Transverse colon (tissue), 4 donors: ENCODE measurements around the gene GNRHR. TPM values are rescaled to one million over a fixed set of nuclear protein-coding genes. Genes with fewer than 3 reads are reported as not detected.
"Not testable (repeated sequence)": the region's sequence is repeated elsewhere in the genome, so short reads cannot be mapped to it uniquely, and the experiment has no call there.

Source experiments
- DNase-seq: peaks from one replicate; pipeline ENCODE4 v3.0.0-alpha.2; 2019
- H3K27ac ChIP-seq, 4 donors: fragments of 200-600 bp; sonication (generic); 2 replicates each; pipeline ENCODE4 v1.5.1; 2016 to 2018; ENCODE audit warnings: inconsistent platforms in 4 of 4
- H3K27me3 ChIP-seq: fragments of 200-600 bp; sonication (generic); 2 replicates; pipeline ENCODE4 v1.5.1; 2017; ENCODE audit warnings: inconsistent platforms
- H3K36me3 ChIP-seq, 4 donors: fragments of 200-600 bp; sonication (generic); 2 replicates each; pipeline ENCODE4 v1.5.1; 2017 to 2019; ENCODE audit warnings: inconsistent platforms in 4 of 4
- H3K4me1 ChIP-seq, 4 donors: fragments of 200-600 bp; sonication (generic); 2 replicates each; pipeline ENCODE4 v1.5.1; 2017 to 2020; ENCODE audit warnings: inconsistent platforms in 4 of 4
- H3K4me3 ChIP-seq, 4 donors: fragments of 200-600 bp; sonication (generic); 1 replicate in 1 of 4; 2 replicates in 3 of 4; pipeline versions ENCODE4 v1.5.1 to v1.6.1; 2017 to 2019; ENCODE audit warnings: inconsistent platforms in 4 of 4
- H3K9me3 ChIP-seq, 2 donors: fragments of 200-600 bp; sonication (generic); 2 replicates each; pipeline ENCODE4 v1.5.1; 2017 to 2019; ENCODE audit warnings: inconsistent platforms in 2 of 2
- EP300 ChIP-seq: sonication (generic); formaldehyde crosslinking; IDR thresholded peaks from one replicate; pipeline ENCODE4 v1.6.1; 2017; ENCODE audit warnings: antibody characterized with exemption, low read depth
- POLR2A ChIP-seq: fragments of 450-650 bp; IDR thresholded peaks from one replicate; pipeline ENCODE4 v1.6.1; 2016; ENCODE audit warnings: antibody characterized with exemption, mild to moderate bottlenecking, moderate library complexity
- POLR2AphosphoS5 ChIP-seq, 3 donors: sonication (generic); formaldehyde crosslinking; IDR thresholded peaks; one replicate each; pipeline ENCODE4 v1.6.1; 2016; ENCODE audit warnings: antibody characterized with exemption in 3 of 3
- WGBS, 2 donors: methylation state at CpG; one replicate each; pipeline ENCODE4 v1.1.5; 2018; ENCODE audit warnings: low coverage in 1 of 2; 5-methylcytosine and 5-hydroxymethylcytosine counted together
- in situ Hi-C, 4 donors: fragments of 200-750 bp; cut with MboI; loops; one replicate each; pipeline versions ENCODE4 v1.15.0 to v1.15.1; 2017; ENCODE audit warnings: low sequenced_read_pairs in 3 of 4, low pct_ligation_motif_present in 1 of 4, low pct_unique_long_range_greater_than_20kb in 1 of 4
- intact Hi-C: fragments of 100-400 bp; cut with DNase I; formaldehyde crosslinking; loops from one replicate; pipeline ENCODE4 v1.15.1; 2023; ENCODE audit warnings: low total_unique reads
- total RNA-seq, 4 donors: library from RNA; depleted of rRNA; stranded (reverse); fragments of >200 nt; gene quantifications; one replicate each; pipeline ENCODE4 v1.1.0, GENCODE V29; 2016
- TF ChIP-seq, protein P1 (sequence below), 5 experiments: fragments of 200-600 bp in 3 of 5; fragments of 450-650 bp in 2 of 5; sonication (generic) in 3 of 5; IDR thresholded peaks; 1 replicate in 2 of 5; 2 replicates in 3 of 5; pipeline ENCODE4 v1.5.1; 2016 to 2017; ENCODE audit warnings: antibody characterized with exemption in 5 of 5, inconsistent platforms in 3 of 5, mild to moderate bottlenecking in 2 of 5, moderate library complexity in 1 of 5

The GNRHR gene
- total RNA-seq, 4 donors from 2014 or later: not detected

DNA sequence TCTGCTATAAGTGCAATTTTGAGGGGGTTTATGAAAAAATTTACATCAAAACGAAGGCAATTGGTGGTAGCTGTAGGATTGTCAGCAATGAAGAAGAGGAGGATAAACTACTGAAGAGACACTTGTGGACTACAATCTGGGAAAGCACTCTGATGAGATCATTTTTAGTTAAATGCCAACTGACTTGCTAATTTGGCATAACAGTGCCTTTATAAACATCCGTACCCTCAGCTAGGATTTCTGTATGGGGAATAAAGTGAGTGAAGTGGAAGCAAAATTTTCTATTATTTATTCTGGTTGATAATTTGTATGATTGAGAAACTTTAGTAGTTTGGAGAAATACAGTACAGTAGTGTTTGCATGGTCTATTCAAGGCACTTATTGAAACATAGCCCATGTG lies 11.2 kb upstream of the GNRHR start:
- no peaks in the 10 kb centered on the region for H3K27me3 ChIP-seq
- no peak overlapping the region for H3K4me3 ChIP-seq
- TF ChIP-seq POLR2AphosphoS5 (IDR thresholded peaks at IDR 0.05) (no peak), EP300 (no peak), POLR2A (no peak)
- TF ChIP-seq, protein P1, sequence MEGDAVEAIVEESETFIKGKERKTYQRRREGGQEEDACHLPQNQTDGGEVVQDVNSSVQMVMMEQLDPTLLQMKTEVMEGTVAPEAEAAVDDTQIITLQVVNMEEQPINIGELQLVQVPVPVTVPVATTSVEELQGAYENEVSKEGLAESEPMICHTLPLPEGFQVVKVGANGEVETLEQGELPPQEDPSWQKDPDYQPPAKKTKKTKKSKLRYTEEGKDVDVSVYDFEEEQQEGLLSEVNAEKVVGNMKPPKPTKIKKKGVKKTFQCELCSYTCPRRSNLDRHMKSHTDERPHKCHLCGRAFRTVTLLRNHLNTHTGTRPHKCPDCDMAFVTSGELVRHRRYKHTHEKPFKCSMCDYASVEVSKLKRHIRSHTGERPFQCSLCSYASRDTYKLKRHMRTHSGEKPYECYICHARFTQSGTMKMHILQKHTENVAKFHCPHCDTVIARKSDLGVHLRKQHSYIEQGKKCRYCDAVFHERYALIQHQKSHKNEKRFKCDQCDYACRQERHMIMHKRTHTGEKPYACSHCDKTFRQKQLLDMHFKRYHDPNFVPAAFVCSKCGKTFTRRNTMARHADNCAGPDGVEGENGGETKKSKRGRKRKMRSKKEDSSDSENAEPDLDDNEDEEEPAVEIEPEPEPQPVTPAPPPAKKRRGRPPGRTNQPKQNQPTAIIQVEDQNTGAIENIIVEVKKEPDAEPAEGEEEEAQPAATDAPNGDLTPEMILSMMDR (IDR thresholded peaks at IDR 0.05): no peak
- H3K4me1 ChIP-seq: peaks cover 0 to 4% (median 0%) of the 10 kb centered on the region in 4 donors
- no peaks in the 10 kb centered on the region for H3K36me3 ChIP-seq
- intact Hi-C loops (no loop called here), in situ Hi-C loops (no loop called here)
- DNase-seq: no peak
- 82 to 88% methylated on average over 2 of the region's 2 CpGs for WGBS, 2 donors
- H3K9me3 ChIP-seq: no peaks in the 10 kb centered on the region
- no peak overlapping the region for H3K27ac ChIP-seq

DNA sequence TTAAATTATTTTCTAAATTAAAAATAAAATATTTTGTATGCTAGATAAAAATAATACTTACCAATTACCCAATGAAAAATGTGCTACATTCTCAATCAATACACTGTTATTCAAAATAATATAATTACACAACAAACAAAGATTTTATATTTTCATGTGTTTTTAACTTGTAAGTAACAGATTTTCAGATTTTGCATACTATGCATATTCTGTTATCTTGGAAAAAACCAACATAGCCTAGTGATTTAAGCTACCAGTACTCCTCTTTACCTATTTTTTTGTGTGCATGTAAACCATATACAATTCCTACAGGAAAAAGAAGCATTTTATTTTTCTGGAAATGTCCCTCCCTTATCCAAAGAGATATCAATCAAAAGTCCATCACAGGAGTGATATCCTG lies 10.0 kb upstream of the GNRHR start:
- in situ Hi-C loops (no loop called here), intact Hi-C loops (no loop called here)
- Histone ChIP-seq H3K27ac (no peak overlapping the region), H3K4me3 (no peak overlapping the region), H3K27me3 (no peaks in the 10 kb centered on the region), H3K4me1 (peaks cover 0 to 4% (median 0%) of the 10 kb centered on the region in 4 donors), H3K9me3 (no peaks in the 10 kb centered on the region), H3K36me3 (no peaks in the 10 kb centered on the region)
- DNase-seq: no peak
- TF ChIP-seq EP300 (no peak), POLR2AphosphoS5 (IDR thresholded peaks at IDR 0.05) (no peak), POLR2A (no peak)
- TF ChIP-seq, protein P1 (IDR thresholded peaks at IDR 0.05): no peak

DNA sequence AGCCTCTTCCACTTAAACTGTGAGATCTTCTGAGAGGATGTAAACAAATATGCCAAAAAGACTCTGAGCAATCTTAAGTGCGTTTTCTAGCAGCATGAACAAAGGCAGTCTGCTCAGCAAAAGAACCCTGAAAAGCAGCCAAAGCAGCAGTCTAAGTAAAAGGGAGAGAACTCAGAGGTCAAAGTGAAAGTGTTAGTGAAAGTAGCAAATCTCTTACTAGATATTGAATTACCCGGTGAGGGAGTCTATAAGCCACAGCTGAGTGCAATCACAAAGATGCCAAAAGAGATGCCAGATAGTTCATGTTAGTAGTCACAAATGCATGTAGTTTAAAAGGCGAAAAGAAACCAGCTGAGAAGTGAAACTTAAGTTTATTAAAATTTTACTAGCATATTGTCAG lies 7.9 kb upstream of the GNRHR start:
- in situ Hi-C loops: no loop called here
- Histone ChIP-seq H3K27me3 (no peaks in the 10 kb centered on the region), H3K9me3 (no peaks in the 10 kb centered on the region), H3K27ac (no peak overlapping the region), H3K4me3 (no peak overlapping the region), H3K36me3 (no peaks in the 10 kb centered on the region), H3K4me1 (peaks cover 0 to 4% (median 0%) of the 10 kb centered on the region in 4 donors)
- 24 to 28% methylated on average over 3 of the region's 3 CpGs for WGBS, 2 donors
- intact Hi-C loops: no loop called here
- TF ChIP-seq, protein P1 (IDR thresholded peaks at IDR 0.05): no peak
- no peak for TF ChIP-seq POLR2AphosphoS5 (IDR thresholded peaks at IDR 0.05)
- TF ChIP-seq POLR2A: no peak
- TF ChIP-seq EP300: no peak
- DNase-seq: no peak

DNA sequence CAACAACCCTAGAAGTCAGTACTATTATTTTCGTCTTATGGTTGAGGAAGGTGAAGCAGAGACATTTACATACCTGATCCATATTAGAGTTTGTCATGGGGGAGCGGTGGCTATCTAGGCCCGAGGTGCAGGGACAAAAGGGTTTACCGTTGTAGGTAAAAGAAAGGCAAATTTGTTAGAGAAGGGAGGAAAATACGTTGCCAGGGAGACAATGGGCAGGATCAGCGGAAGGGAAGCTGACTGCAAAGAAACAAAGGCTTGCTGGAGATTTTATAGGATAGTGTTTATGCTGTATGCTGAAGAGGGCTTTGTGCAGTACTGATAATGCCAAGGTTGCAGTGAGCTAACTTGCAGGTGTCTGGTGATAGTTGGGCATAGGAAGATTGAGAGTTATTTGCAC lies 2.8 kb upstream of the GNRHR start:
- H3K27ac ChIP-seq, H3K27me3 ChIP-seq, H3K4me3 ChIP-seq, H3K9me3 ChIP-seq, DNase-seq, in situ Hi-C loops, H3K36me3 ChIP-seq, intact Hi-C loops, H3K4me1 ChIP-seq: not testable (repeated sequence)
- 77 to 79% methylated on average over 6 of the region's 6 CpGs for WGBS, 2 donors

DNA sequence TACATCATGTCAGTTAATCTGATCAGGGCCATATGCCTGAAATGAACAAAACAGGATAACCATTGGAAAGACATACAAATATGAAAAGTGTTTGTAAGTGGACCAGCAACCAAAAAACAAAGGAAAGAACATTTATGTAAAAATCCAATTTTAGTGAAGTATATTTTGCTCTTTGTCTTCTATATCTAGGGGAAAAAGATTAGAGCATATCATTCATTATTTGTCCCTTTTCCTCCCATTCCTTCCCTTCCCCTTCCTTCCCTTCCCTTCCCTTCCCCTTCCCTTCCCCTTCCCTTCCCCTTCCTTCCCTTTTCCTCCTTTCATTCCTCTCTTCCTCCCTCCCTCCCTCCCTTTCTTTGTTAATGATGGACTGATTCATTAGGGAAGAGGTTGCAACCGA lies 1.8 kb upstream of the GNRHR start:
- intact Hi-C loops: no loop called here
- Histone ChIP-seq H3K27ac (no peak overlapping the region), H3K9me3 (no peaks in the 10 kb centered on the region), H3K4me3 (no peak overlapping the region), H3K36me3 (no peaks in the 10 kb centered on the region), H3K4me1 (no peaks in the 10 kb centered on the region), H3K27me3 (no peaks in the 10 kb centered on the region)
- no peak for TF ChIP-seq EP300
- TF ChIP-seq POLR2AphosphoS5 (IDR thresholded peaks at IDR 0.05): no peak
- no peak for TF ChIP-seq POLR2A
- TF ChIP-seq, protein P1 (IDR thresholded peaks at IDR 0.05): no peak
- DNase-seq: no peak
- WGBS, 2 donors: 86% methylated on average over 1 of the region's 1 CpG
- in situ Hi-C loops: no loop called here
